NCI-H2196 (cell line): Measurements from ENCODE around the gene SCNN1A.
A peak's percentile ranks its signal among the peaks of the same experiment; 100 is the strongest.

Experiments
- DNase-seq: peaks from one replicate; lab custom pipeline; 2025; ENCODE audit not compliant: unreplicated experiment; lab: John Stamatoyannopoulos, UW

The SCNN1A gene

DNA sequence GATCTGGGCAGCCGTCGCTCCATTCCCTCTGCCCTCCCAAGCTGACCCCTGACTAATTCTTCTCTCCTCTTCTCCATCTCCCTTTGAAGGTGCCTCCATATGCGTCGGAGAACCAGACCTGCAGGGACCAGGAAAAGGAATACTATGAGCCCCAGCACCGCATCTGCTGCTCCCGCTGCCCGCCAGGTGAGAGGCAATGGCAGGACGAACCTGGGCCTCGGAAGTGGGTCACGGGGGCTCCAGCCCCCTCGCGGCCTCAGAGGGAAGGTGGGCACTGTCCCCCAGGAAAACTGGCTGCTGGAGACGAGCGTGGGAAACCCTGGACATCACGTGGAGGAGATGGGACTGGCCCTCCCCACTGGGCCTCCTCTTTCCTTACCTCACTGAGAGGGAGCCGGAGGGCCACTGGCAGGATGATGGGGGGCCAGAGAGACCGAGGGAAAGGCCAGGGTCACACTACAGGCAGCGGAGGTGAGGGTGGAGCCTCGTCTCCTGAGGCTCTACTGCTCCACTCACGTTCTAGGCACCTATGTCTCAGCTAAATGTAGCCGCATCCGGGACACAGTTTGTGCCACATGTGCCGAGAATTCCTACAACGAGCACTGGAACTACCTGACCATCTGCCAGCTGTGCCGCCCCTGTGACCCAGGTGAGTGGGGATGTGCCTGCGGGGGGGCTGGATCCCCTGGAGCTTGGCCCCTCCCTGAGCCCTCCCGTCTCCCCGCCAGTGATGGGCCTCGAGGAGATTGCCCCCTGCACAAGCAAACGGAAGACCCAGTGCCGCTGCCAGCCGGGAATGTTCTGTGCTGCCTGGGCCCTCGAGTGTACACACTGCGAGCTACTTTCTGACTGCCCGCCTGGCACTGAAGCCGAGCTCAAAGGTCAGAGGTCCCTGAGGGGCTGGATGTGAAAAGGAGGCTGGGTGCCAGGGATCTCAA lies 9.4 kb upstream of the SCNN1A start:
- DNase-seq = no peak

DNA sequence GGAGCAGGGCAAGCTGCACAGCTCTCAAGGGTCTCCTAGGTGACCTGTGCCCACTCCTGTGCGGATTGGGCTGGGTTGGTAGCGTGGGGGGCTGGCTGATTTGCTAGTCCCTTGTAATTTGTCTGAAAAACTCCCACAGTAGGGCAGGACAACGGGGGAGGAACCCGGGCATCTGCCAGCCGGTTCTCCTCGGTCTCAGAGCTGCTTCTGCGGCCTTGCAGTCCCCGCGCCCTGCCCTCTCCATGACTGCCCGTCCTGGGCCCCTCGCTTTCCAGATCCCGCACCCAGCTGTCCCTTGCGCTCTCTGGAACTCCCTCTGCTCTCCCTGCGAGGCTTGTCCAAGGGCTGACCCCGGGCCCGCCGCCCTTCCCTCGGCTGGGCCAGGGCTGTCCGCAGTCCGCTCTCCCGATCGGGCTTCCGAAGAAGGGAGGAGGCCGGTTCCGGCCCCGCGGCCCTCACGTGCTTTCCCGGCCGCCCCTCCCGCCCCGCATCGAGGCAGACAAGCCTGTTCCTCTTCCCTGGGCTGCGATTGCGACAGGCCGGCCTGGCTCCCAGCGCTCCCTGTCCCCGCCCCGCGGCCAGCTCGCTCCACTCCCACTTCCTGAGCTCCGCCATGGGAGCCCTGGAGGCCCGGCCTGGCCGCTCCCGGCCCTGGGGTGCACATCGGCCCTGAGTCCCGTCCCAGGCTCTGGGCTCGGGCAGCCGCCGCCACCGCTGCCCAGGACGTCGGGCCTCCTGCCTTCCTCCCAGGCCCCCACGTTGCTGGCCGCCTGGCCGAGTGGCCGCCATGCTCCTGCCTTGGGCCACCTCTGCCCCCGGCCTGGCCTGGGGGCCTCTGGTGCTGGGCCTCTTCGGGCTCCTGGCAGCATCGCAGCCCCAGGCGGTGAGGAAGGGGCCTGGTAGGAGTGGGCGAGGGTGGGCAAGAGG lies 8.5 kb upstream of the SCNN1A start, which contains the start of gene LTBR:
TSS of gene LTBR (plus strand) at position 591 of the 927 bp plus-strand sequence. CDS start at position 788, 197 bp downstream.
- peak; percentile 65 for DNase-seq

DNA sequence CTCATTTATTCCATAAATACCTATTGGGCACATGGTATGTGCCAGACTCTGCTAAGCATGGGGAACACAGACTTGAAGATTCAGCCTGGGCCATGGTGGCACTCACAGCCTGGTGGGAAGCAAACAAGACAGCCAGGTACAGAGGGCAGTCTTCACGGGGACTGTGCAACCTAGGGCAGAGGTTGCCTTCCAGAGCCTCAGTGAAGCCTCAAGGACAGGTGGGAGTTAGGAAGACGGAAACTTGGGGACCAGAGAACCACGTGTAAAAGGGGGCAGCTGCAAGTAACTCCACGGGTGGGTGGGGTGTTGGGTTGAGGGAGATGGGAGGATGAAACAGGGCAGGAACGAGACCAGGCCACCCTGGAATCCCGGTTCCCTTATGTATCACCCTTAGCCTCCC lies 7.6 kb upstream of the SCNN1A start:
- no peak for DNase-seq

DNA sequence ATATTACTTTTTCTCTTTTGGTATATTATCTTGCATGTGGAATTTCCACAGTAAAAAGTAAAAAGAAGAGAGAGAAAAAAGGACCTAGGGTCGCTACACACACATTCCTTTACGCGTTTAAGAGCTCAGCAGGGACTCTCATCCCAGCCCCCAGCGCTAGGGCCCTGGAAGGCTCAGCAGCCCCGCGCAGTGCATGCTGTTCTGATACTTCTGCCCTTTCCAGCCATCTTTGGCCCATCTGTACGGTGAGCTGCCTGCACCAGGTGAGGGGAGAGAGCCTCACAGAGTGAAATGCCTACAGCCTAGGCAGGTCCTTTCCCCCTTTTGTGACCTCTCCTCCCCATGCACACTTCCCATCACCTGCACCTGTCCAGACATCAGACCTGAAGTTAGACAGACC lies 7.0 kb upstream of the SCNN1A start:
- no peak for DNase-seq

DNA sequence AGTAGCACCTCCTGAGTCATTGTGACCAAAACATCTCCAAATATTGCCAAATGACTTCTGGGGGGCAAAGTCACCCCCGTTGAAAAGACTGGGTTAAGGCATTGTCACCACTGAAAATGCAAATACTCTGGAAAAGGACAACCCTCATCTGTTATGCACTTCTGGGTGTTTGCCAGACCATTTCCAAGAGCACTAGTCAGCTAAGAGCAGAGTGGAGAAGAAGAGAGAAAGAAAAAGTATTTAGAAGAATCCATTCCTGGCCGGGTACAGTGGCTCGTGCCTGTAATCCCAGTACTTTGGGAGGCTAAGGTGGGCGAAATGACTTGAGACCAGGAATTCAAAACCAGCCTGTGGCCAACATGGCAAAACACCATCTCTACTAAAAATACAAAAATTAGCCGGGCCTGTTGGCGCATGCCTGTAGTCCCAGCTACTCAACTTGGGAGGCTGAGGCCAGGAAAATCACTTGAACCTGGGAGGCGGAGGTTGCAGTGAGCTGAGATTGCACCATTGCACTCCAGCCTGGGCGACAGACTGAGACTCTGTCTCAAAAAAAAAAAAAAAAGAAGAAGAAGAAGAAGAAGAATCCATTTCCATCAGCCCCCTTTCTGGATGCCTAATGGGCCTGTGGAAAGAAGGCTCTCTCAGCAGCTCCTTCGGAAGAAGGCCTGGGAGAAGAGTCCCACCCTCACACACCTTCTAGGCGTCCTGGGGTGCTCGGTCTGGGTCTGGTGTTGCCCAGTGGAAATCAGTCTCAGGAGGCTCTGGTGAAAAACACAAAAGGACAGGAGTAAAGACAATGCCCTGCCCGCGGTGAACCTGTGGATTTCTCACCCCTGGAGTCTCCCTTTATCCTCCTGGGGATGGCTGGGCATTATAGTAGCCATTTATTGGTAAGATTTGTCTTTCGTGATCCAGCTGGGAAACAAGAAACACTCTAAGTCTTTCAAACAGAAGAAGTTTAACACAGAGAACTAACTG lies 5.1 kb upstream of the SCNN1A start:
- no peak for DNase-seq

DNA sequence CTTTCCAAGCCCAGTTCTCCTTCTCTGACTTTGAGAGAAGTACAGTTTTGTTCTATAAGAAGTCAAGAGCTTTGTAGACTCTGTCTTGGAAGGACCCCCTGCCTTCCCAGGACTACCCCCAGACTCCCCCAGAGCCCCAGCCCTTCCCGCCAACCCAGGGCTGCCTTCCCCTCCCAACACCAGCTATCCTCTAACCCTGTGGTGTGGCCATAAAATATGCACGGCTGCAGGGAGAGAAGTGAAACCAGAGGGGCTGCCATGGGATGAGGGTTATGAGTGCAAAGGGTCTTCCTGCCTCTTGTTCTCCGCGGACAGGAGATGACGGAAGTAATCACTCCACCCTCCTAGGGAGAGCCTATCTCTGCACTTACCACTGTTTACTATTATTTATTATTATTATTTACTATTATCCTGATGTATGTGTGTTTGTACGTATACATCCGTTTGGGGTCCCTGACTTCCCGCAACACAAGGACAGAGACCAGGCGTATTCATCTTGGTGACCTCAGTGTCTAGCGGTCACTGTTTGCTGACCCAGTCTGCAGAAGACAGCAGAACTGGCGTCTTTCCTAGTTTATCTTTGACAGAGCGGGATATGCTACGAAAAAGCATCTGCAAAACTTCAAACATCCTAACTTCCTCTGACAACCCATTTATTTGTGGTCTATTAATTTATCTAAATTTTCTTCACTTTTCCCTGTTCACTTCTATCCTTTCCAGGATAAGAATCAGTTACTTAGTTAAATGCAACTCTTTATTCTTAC lies 3.5 kb upstream of the SCNN1A start:
- no peak for DNase-seq

DNA sequence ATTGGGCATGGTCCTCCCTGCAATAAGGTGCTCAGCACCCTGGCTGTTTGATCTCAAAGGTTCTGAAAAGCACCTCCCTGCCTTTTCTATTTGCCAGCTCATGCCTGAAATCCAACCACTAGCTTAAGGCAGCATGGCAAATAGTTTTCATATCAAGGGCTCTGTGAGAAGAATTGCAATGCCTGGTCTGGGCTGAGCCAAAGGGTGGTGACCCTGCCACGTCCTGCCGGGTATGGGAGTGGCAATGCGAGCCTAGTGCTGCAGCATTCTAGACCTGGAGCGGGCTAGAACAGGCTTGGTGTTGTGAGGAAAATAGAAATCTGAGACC lies 2.3 kb upstream of the SCNN1A start:
- DNase-seq = peak; percentile 42

DNA sequence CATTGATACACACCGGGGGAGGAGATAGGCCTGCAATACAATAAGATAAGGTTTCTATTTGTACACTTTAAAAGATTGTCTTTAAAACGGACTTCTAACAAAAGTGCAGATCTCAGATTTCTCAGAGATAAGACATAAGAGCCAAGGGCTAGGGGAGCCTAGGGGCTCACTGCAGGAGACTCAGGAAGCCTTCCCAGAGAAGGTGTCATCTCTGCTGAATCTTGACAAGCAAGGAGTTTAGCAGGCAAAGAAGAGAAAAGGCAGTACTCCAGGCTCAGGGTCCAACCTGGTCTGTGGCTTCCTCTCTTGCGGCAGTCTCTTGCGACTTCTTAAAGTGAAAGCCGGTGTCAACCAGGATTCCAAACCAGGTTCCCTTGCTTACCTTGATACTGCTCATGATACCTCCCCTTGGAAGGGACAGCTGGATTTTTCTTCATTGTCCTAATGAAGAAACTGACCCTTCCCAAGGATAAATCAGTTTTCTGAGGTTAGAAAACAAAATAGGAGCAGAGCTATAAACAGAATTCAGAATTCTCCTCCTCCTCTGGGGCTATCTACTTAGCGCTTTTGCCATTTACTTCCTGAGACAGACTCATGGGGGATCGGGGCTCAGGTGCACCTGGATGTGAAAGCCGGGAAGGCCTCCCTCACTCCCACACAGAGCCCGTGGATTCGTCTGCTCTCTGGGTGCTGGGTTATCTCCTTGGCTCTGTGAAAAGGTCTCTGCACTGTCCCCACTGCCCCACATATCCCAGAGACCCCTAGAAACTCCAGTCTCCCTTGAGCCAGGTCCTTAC lies 1.7 kb upstream of the SCNN1A start:
- no peak for DNase-seq

DNA sequence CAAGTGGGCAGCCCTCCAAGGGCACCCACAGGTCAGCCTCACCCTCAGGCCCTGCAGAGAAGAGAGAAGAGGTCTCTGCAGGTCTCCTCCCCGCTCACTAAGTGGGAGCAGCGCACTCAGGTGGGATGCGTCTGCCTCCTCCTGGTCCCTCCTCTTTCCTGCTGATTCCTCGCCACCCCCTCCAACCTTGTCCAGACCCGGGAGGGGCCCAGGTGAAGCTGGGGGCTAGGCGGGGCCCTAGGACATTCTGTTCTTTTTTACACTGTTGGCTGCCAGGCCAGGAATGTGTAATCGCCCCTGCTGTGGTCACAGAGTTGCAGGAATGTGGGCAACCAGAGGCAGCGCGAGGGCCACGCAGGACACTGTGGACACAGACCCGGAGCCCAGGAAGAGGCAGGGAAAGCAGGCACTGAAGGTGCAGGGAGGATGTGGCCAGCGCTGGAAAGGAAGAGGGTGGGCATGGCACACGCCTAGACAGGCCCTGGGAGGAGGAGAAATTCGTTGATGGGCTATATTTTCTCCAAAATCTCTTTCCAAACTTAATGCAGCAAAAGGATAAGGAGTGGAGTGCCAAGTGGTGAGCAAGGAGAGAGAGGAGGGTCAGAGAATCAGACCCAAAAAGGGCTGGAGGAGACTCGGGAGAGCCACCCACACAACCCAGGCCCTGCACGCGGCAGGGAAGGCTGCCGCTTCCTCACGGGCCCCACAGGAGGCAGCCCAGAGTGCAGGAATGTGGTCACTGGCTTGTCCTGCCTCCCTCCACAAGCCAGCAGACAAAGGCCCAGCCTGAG lies 911 bp upstream of the SCNN1A start:
- DNase-seq = no peak

DNA sequence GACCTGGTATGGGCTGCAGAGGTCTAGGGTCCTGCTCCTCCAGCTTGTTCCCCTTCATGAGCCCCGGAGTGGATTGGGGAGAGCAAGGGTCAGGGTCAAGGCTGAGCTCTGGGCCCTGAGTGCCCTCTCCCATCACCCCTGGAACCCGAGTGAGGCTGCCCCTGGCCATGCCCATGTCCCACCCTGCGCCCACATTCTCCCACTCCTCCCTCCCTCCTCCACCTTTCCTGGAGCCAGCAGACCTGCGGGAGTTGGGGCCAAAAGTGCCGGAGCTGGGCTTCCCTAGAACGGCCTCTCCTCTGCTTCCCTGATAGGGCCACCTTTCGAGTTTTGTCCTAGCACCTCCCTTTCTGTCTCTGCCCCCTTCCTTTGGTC lies 590 bp downstream of the SCNN1A start:
- no peak for DNase-seq

DNA sequence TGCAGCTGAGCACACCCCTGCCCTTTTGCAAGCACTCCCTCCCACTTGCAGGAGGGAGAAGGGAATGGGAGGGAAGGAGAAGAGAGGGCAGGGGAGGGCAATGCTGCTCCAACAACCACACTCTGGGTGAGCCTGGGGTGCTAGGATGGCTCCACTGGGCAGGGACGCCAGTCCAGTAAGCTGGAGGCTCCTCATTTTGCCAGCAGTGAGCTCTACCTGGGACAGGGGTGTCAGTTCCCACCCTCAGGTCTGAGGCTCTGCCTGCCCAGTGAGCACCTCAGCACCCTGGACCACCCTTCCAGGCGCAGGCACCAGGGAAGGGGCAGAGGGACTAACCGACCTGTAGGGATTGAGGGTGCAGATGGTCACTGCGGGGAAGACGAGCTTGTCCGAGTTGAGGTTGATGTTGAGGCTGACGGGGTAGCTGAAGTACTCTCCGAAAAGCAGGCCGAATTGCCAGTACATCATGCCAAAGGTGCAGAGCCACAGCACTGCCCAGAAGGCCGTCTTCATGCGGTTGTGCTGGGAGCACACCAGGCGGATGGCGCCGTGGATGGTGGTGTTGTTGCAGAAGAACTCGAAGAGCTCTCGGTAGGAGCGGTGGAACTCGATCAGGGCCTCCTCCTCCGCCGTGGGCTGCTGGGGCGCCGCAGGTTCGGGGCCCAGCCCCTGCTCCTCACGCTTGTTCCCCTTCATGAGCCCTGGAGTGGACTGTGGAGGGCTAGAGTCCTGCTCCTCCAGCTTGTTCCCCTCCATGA lies 1.2 kb downstream of the SCNN1A start:
- no peak for DNase-seq

DNA sequence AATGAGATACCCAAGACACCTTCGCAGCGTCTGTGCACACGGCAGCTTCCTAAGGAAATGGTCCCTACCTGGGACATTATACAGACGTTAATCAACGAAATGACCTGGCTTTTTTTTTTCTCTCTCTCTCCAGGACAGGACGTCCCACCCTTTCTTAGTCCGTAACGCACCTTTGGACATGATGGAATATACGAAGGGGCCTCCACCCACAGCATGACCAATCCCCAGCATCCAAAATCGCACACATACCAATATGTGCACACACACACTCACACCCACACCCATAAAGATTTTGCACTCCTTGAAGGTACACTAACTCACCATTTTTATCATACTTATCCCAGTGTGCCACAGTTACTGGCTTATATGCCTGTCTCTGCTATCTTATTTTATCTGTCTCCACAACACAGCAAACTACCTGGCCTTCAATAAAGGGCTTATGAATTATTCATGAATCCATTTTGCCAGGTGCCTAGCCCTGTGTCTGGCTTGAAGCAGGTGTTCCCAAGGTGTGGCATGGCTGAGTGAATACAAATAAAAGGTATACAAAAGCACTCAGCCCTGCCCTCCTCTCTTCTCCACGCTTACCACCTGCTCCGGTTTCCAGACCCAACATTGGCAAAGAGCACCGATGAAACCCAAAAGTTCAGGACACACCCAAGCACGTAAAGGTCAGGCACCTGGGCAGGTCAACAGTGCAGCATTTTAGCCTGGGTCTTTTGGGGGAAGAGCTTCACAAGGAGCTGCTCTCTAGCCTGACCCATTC lies 2.2 kb downstream of the SCNN1A start:
- peak; percentile 41 for DNase-seq

DNA sequence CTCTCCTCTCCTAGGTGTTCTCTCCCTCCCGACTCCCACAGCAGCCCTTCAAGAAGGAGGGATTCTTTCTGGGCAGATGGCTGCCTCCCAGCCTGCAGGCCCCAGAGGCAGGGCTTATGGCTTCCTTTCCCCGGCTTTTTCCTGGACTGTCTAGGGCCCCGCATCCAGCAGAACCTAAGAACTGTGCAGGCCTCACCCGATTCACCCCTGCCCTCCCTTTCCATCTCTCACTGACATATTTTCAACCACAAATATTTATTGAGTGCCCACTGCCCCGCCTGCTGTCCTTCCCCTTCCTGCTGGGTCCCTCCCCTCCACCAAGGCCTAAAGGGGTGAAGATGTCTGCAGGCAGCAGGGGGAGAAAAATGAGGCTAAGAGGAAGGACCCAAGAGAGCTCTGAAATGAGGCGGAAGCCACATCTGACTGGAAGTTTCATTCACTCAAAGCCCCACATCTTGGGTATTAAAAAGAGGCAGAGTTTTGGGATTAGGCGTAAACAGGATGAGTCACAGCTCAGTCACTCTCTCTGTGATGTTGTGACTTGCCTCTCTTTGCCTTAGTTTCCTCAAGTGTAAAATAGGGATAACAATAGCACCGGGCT lies 2.9 kb downstream of the SCNN1A start:
- peak; percentile 51 for DNase-seq

DNA sequence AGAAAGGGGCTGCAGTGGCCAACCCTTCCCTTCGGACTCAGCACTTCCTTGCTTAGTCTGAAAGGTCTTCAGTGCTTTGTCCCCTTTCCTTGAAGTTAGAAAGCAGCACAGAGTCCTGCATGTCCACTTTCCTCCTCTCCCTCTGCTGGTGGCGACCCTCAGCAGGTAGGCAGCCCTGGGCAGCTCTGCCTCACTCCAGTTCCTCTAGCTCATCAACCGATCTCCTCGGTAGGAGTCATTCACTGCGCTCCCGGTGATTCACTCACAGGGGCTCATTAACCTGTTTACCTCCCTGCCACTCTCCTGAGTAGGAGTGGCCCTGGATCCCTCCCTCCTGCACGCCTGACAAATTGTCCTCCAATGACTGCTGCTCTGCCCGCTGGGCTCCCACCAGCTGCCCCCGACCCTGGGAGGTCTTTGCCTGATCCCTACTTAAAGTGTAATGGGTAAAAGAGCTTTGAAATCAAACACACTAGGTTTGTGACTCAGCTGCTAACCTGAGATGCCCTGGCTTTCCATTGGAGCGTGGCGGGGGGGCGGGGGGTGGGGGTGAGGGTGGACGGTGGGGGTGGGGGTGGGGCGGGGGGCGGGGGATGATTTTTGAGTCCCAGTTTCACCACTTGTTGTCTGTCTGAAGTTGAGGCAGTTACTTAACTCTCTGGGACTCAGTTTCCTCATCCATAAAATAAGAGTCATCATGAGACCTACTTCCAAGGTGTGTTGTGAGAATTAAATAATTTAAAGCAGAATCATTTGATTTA lies 4.2 kb downstream of the SCNN1A start:
- DNase-seq = peak; percentile 75

DNA sequence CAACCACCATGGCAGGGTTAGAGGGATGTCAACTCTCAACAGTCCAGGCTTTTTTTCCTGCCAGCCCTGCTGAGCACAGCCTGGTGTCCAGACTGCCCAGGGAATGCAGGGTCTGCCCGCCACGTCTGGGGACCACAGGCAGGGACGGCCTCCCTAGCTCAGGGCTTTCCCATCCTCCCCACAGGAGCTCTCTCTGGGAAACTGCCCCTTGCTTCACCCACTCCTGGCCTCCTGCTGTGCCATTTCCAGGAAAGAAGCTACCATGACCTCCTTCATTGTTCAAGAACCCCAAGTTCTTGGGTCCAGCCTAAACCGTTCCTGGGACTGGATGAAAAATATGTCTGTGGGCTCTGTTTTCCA lies 4.8 kb downstream of the SCNN1A start:
- no peak for DNase-seq
